Upper lobe of right lung (tissue), 1 donor: ENCODE results near the gene USB1. TPM values are rescaled to one million over a fixed set of nuclear protein-coding genes. Genes with fewer than 3 reads are reported as not detected.

Experiments used
- ATAC-seq: fragments of 200-7000 bp; cut with Tn5 transposase; one replicate; pipeline ENCODE4 v1.9.1; 2020; ENCODE audit warnings: mild to moderate bottlenecking, moderate library complexity
- DNase-seq: peaks from one replicate; pipeline ENCODE4 v3.0.0-alpha.2; 2020
- H3K27ac ChIP-seq: fragments of 200-600 bp; one replicate; pipeline ENCODE4 v1.8.0; 2022
- H3K27me3 ChIP-seq: fragments of 200-600 bp; one replicate; pipeline ENCODE4 v1.8.0; 2022; ENCODE audit warnings: mild to moderate bottlenecking
- H3K36me3 ChIP-seq: fragments of 200-600 bp; one replicate; pipeline ENCODE4 v1.8.0; 2022
- H3K4me1 ChIP-seq: fragments of 200-600 bp; one replicate; pipeline ENCODE4 v1.8.0; 2022
- H3K4me3 ChIP-seq: fragments of 200-600 bp; one replicate; pipeline ENCODE4 v1.8.0; 2022; ENCODE audit warnings: mild to moderate bottlenecking
- H3K9me3 ChIP-seq: fragments of 200-600 bp; one replicate; pipeline ENCODE4 v1.8.0; 2022
- CTCF ChIP-seq: fragments of 200-600 bp; IDR thresholded peaks from one replicate; pipeline ENCODE4 v1.8.0; 2022; ENCODE audit warnings: antibody characterized with exemption
- intact Hi-C: fragments of 100-400 bp; cut with DNase I; formaldehyde crosslinking; loops from one replicate; pipeline ENCODE4 v1.11.0; 2022
- total RNA-seq: library from RNA; stranded (reverse); fragmentation: NEBNext Ultra II Directional; extraction: Animal tissue kit (Norgen Biotek cat#: 25700); gene quantifications from one replicate; pipeline ENCODE4 v1.2.1, GENCODE V29; 2021
- donor health status: DM: no; HTN: yes; CAD: no; lungs with severe emphysema.

USB1 gene
- total RNA-seq, 1 donor from 2014 or later, result 37.4 TPM

GRCh38 chr16:58053682-58054005, 52.4 kb downstream of the USB1 start:
- ATAC-seq, result no peak
- no peaks in the 10 kb centered on the region for H3K36me3 ChIP-seq
- DNase-seq, result no peak
- no peaks in the 10 kb centered on the region for H3K27me3 ChIP-seq
- H3K4me3 ChIP-seq, result no peak overlapping the region
- no peaks in the 10 kb centered on the region for H3K4me1 ChIP-seq
- no peaks in the 10 kb centered on the region for H3K9me3 ChIP-seq
- H3K27ac ChIP-seq, result no peak overlapping the region
- intact Hi-C loops, result no loop called here
- no peak for TF ChIP-seq CTCF

- no peak overlapping the region for H3K4me3 ChIP-seq
- no peaks in the 10 kb centered on the region for H3K4me1 ChIP-seq
- ATAC-seq (no peak), DNase-seq (no peak)
- intact Hi-C loops, result no loop called here
- H3K27me3 ChIP-seq, result no peaks in the 10 kb centered on the region
- no peaks in the 10 kb centered on the region for H3K9me3 ChIP-seq
- H3K36me3 ChIP-seq, result no peaks in the 10 kb centered on the region
- no peak for TF ChIP-seq CTCF
- H3K27ac ChIP-seq, result no peak overlapping the region
These were observed 53.1 kb downstream of the USB1 start for GRCh38 chr16:58054289-58054688.

- no peaks in the 10 kb centered on the region for H3K36me3 ChIP-seq
- H3K4me3 ChIP-seq, result no peak overlapping the region
- H3K27ac ChIP-seq, result no peak overlapping the region
- no peaks in the 10 kb centered on the region for H3K4me1 ChIP-seq
- ATAC-seq (no peak), DNase-seq (no peak)
- no peak for TF ChIP-seq CTCF
- intact Hi-C loops, result no loop called here
- H3K9me3 ChIP-seq, result no peaks in the 10 kb centered on the region
- H3K27me3 ChIP-seq, result no peaks in the 10 kb centered on the region
These were observed 55.4 kb downstream of the USB1 start for GRCh38 chr16:58056580-58056979.

GRCh38 chr16:58057121-58057520, 55.9 kb downstream of the USB1 start:
- Histone ChIP-seq H3K9me3 (no peaks in the 10 kb centered on the region), H3K36me3 (no peaks in the 10 kb centered on the region), H3K4me3 (no peak overlapping the region), H3K27ac (no peak overlapping the region), H3K27me3 (no peaks in the 10 kb centered on the region), H3K4me1 (no peaks in the 10 kb centered on the region)
- TF ChIP-seq CTCF, result no peak
- no peak for ATAC-seq
- intact Hi-C loops, result no loop called here
- no peak for DNase-seq

GRCh38 chr16:58057784-58058183, 56.6 kb downstream of the USB1 start:
- ATAC-seq, result no peak

More at GRCh38 chr16:58057784-58058183, 56.6 kb downstream of the USB1 start:
- TF ChIP-seq CTCF, result no peak
- Histone ChIP-seq H3K4me1 (no peaks in the 10 kb centered on the region), H3K4me3 (no peak overlapping the region), H3K9me3 (no peaks in the 10 kb centered on the region), H3K36me3 (no peaks in the 10 kb centered on the region), H3K27ac (no peak overlapping the region), H3K27me3 (no peaks in the 10 kb centered on the region)
- DNase-seq, result no peak
- intact Hi-C loops, result no loop called here
